Measurements from ENCODE around the gene ZNF438.

Gene ZNF438

DNA sequence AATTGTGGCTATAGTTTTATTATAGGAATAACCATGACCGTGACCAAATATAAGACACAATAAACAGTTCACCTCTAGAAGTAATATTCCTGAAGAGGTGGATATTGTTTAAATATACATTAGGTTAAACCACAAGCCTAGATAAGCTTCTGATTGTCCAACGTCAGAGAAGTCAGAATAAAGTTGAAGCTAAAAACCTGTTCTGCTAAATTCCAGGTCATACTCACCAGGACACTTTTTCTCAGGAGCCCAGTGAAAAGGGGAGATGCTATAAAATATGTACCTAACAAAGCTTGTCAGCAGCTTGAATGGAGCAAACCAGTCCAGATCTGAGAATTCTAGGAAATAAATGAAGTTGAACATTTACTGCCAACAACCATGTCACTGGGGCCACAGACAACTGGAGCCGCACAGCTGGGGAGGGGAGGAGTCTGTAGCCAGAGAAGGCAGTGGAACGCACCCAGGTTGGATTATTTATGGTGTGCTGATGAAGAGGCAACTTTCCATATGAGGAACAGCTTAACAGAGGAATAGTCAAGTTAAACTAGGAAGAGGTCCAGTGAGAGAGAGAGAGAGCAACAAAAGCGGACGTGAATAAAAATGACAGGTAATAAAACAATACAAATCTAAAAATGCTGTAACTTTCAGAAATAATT is 191.1 kb downstream of the ZNF438 start:
- no peak for DNase-seq

DNA sequence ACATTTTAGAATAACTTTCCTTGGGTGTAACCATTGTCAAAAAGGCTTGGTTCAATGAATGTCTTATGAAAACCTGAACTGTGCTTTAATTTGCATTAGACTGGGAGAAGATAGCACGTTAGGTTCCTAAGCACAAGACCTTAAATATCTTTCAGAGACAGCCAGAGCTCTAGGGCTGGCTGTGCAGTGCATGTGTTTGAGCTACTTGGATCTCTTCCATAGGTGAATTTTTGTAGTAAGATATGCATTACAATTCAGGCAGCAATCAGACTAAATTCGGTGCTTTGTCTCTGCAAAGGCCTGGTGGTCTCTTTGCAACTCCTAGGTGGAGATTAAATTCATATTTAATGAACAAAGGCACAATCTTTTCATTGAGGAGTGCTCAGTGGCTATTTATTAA is 192.0 kb downstream of the ZNF438 start:
- no peak for DNase-seq

DNA sequence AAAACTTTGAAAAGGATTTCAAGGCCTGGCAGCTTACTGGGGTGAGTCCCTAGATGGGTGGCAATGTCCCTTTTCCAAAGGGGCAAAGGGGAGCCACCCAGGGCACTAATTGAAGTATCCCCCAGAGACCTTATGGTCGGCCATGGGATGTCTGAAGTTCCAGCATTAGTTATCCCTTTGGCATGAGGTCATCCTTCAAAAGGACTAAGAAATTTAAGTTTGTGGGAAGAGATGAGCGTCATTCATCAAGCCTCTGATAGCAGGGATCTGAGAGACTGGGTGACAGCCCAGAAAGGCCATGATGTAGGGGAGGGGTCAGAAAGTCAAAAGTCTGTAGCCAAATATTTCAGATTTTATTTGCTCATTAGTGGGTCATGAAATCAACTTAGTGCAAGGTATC is 195.3 kb downstream of the ZNF438 start:
- no peak for DNase-seq

DNA sequence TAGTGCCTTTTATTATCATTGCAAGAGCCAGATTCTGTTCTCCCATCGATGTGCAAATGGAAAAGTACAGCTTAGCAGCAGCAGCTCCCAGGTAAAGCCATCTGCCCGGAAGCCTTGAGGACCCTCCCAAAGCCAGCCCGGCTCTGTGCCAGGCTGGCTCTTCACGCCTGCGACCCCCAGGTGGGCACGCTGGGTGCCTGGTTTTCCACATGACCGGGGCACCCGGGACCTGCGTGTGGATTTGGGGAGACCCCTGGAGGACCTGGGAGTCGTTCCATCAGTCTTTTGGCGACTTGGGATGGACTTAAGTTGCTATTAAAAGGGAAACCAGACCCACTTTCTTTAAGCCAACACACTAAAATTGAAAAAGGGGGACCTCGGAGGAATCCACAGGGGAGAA is 196.5 kb downstream of the ZNF438 start:
- DNase-seq: no peak

DNA sequence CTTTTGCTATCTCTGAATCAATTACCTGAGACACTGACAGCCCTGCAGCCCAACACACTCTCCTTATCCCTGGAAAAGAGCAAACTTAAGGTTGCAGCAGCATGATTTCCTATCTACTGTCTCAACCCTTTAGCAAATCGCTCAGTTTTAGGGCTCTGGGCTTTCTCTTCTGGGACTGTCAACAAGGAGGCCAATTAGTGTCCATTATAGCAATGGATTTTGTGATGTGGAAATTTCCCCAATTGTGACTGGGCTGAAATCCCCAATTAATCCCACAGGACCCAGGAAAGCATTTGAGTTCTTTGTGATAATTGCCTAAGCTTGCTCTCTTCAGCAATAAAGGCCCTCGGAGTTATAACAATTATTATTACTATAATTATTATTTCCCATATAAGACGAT is 197.0 kb downstream of the ZNF438 start:
- no peak for DNase-seq

DNA sequence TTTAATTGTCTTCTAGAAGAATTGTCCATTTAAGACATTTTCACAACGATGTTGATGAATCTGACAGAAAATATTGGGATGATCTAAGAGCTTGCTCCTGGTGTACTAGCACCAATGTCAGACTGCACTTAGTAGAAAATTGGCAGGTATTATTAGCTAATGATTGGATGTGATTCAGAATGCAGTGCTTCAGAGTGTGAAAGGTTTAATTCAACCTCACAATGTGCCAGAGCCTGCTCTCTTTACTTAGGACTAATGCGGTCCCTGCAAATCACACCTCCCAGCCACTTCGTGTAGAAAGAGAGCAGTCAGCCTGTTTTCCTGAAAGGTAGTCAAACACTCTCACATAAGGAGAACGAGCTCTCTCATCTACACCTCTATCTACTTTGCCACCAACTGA is 197.5 kb downstream of the ZNF438 start:
- no peak for DNase-seq

DNA sequence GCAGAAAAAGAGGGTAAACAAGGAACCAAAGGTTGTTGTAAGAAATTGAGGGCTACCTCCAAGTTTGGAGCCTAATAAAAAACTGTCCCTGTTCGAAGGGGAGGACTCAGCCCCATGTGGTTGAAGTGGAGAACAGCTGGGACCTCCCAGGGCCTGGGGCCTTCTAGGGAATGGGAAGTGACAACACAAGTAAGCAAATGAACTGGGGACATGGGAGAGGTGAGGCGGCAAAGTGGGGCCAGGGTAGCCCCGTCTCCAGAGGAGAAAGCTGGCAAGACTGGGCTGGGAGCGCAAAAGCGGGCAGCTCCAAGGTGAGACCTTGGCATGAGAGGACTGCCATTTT is 198.1 kb downstream of the ZNF438 start:
- no peak for DNase-seq

DNA sequence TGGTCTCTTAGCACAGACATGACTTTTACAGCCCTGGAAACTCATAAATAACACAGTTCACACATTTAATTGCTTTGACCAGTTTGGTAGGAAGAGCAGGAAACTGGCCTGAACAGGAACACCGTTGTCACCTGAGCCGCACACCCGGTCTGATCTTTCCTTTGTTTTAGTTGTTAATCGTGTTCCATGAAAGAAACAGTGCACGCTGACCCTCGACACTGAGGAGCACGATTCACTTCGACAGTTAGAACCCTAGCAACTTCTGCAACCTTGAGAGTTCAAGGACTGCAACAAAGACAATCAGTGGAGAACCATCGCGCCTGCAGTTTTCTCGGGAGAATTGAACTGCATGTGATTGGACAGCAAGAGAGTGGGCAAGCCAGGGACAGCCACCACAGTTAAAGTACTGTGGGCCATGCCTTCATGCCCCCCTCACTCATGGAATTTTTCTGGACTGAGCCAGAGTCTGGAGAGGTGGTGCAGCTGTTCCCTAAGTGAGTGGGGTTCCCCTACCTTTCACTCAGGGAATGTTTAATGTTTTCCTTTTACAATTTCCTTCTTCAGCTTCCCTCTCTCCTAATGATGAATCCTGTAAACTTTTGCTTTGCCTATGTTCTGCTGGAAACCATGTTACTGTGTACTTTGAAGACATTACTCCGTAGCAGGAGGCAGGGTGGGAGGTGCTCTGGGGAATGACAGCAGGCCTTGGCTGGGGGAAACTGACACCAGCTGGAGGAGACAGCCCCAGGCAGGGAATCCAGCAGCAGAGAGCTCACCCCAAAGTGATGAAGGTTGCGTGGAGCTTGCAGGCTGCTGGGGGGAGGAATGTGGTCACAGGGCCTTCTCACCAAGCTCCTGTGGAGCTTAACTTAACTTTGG is 198.7 kb downstream of the ZNF438 start:
- no peak for DNase-seq

DNA sequence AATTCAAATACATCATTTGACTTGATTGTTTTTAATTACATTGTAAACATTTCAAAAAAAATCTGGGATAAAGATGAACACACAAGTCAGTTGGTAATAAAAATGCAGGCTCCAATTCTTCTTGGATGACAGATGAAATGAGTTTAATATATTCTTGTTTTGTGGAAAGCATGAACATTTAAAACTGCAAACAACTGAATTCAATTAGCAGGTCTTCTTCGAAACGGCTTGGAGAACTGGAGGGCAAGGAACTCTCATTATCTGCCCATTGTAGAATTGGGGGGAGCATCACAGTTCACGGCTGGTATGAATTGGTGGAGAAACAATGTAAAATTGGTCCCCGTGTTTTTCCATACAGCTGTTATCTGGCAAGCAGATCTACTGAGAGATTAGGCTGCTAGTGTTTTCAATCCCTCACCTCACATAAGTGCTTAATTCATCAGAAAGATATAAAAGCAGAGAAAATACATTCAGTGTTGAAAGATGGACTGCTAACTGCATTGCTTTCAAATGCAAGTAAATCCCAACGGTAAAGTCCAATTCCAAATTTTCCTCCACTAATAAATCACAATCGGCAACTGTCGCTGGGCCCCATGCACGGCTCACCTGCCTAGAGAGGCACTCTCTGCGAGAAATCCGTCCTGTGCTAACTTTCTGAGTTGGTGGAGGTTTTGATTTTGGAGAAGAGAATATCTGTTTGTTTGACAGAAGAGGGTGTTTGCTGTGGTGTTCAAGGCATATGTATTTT is 199.5 kb downstream of the ZNF438 start:
- DNase-seq: no peak

DNA sequence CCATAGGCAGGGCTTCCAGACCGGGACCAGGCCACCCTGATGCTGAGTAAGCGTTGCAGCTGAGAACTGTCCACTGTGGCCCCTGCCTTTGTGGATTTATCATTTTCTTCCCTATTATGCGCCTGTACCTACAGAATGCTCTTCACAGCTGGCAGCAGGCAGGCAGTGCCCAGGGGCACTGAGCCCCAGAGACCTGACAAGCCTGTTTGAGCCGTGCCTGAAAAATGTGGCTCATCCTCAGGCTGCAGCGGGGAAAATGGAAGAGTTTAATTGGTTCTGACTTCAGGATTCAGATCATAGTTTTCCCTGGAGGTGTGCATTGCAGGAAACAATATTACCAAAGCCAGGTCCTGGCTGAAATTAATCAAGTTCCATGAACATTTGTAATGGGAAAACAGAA is 200.2 kb downstream of the ZNF438 start:
- DNase-seq: no peak

DNA sequence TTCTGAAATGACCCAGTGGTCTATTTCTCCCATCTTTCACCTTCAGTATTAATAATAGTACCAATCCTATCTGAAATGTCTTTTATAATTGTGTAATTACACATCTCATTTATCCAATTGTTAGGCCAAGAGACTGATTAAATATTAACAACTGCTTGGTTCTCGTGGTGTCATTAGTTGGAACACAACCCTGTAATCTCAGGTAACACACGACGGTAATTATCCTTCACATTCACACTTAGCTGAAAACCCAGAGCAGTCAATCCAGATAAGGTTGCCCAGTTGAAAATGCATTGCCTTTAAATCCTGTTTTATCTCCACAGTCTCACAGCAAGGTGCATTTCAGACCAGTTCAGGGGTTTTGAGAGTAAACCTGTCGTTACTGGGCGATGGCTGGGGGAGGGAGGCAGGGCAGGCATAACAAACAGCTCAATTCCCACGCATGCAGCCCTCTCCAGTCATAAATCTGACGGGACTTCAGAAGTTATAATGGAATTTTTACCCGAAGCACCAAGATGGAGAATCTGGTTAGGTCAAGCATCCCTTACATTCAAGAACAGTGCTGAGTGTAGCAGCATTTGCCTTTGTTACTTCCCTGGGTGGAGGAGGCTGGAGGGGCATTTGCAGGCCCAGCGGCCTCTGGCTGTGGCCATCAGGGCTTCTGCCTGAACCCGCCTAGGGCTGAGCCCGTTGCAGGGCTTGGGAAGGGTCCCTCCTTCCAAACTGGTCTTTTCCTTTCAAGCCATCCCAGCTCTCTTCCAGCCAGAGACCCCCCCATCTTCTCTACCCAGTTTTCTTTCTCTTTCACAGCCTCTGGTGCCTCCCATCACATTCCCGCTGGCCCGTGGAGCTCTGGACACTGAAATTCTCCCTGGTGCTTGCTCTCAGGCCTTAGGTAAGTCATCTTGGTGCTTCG is 201.1 kb downstream of the ZNF438 start:
- no peak for DNase-seq

DNA sequence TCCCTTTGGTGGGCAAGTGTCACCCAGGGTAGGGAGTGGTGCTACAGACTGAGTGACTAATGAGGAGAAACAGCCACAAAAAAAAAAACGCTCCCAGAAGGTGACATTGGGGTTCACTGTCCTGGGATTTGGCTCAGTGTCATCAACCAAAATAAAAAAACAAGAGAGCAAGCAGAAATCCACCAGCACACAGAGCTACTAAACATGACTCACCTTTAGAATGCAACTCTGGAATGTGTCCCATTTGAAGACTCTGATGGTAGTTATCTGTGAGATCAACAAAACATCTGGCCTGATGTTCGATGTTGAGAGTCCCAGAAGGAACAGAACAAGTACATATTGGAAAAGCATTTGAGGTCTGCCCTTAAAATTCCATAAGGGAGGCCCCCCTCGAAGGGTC is 201.8 kb downstream of the ZNF438 start:
- no peak for DNase-seq

DNA sequence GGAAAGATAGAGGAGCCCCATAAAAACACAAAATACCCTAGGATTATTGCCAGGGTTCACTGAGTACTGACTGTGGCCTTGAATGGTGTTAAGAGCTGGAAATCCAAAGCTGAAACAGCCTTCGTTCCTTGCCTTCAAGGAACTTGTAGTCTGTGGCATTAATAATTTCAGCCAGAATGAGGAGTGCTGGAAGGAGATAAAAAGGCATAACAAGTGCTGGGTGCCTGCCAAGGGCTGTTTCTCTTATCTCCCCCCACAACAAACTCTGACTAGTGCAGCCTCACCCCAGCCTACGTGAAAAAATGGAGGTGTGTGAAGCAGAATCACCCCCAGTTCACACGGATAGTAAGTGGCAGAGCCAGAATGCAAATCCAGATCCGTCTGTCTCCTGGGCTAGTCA is 203.0 kb downstream of the ZNF438 start:
- DNase-seq: no peak

DNA sequence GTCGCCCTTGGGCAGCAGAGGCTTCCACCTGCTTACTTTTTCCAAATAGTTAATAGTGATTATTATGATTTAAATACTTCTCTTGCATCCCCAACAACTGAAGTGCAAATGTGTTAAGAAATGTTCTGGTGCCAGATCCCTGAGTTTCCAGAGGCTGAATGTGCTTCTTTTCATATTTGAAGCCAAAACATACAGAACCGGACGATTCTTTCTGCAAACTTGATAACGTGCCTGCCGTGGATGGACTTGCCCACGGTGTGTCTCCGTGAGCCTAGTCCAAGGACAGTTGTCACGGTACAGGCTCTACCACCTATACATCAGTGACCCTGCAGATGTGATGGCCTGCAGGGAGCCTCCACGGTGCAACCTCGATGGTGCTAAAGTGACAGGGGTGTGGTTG is 203.5 kb downstream of the ZNF438 start:
- DNase-seq: no peak

DNA sequence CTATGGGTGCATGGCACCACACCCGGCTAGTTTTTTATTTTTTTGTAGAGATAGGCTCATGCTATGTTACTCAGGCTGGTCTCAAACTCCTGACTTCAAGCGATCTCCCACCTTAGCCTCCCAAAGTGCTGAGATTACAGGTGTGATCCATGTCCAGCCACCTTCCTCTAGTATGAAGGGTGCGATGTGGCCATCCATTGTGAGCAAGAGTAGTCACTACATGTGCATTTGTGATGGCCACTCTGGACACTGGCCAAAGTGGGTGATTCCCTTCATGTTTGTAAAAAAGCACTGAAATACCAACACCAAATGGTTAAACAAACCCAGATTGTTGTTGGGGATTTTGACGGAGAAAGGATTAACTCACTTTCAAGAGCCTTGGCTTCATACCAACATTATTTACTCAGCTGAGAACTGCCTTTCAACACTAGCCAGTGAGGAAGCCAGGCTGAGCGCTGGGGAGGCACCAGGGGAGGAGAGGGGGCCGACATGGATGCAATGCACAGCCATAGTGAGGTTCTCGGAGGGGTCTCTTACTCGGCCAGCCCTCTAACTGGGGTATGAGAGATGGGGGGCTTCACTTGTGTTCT is 204.0 kb downstream of the ZNF438 start:
- no peak for DNase-seq

DNA sequence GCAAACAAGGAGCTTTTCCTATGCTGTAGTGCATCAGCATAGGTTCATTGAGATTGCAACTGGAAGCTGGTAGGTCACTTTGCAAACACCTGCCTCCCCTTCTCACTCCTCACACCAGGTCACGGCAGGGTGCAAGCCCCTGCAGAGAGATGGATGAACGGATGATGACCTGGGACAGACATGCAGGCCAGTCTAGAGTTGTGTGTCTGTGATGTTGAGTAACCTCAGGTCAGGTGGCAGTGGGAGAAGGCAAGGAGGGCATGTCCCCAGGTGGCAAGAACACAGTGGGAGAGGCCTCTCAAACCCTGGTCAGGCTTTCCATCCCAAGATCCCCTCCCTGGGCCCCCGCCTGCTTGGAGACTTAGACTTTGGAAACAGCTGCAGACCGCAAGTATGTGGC is 205.0 kb downstream of the ZNF438 start:
- DNase-seq: no peak

DNA sequence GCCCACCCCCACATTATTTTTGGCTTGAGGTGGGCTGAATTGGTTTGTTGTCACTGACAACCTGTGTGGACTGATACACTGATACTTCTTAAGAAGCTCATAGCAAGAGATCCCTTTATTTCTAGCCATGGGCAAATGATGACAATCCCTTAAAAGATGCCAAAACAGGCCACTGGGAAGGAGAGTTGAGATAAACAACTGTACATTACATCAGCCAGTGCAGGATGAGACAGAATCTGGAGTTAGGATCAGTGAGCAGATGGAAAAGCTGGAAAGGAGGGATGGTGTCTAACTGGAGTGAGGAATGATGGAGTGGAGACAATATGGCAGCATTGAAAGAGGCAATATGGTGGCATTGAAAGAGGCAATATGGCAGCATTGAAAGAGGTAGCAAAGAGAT is 206.2 kb downstream of the ZNF438 start:
- no peak for DNase-seq

DNA sequence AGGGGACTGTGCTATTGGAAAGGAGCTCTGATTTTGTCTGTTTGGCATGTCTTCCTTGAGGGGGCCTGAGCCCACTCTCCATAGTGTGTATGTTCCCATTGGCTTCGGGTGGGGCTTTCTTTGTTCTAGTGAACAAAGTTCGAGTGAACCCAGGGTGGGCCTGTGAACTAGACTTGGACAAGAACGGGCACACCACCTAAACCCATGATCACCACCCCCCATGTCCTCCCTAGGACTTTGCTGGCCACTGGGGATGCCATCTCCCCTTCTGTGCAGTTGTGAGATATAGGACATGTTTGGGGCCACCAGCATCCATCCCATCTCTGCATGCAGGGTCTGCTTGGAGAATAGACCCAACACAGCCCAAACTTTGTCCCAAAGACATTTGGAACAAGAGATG is 206.6 kb downstream of the ZNF438 start:
- no peak for DNase-seq

DNA sequence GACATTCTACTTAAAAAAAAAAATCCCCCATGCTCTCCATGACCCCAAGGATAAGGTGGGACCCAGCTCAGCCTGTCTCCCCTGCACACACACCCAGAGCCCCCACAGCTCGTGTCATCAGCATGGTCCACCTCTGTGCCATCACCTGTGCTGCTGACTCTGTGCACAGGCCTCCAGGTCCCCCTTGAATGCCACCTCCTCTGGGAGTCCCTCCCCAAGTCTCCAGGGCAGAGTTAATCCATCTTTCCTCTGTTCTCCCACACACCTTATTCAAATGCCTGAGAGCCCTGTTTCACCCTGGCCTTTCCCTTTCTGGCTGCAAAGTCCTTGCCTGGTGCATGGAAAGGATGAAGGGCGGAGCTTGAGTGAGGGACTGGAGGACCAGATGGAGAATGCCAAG is 208.0 kb downstream of the ZNF438 start:
- no peak for DNase-seq

DNA sequence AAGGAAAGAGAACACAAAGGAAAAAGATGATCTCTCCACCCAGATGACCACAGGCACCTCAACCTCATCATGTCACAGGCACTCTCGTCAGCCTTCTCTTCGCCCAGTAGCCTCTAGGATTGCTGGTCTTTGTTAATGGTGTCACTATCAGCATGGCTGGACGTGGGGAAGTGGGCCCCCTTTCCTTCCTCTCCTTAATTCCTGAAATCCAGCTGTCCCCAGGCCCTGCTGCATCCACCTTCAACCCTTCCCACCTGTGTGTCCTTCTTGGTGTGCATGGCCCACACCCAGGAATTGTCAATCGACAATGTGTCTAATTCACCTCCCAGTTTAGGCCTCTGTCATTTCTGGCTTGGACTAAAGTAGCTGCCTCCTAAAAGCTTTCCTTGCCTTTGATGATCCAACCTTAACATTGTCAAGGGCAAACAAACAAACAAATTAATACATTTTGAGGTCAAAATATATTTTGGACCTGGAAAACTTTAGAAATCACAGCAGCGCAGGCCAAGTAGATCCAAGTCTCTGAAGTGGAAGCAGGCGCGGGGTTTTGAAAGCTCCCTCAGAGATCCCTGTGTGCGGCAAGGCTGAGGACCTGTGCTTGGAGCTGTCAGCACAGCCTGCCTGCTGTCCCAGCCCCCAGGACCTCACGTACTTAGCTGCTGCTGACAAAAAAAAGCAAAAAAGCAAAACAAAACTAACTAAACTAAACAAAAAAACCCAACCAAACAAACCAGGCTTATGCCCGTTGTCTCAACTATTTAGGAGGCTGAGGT is 208.8 kb downstream of the ZNF438 start:
- no peak for DNase-seq

DNA sequence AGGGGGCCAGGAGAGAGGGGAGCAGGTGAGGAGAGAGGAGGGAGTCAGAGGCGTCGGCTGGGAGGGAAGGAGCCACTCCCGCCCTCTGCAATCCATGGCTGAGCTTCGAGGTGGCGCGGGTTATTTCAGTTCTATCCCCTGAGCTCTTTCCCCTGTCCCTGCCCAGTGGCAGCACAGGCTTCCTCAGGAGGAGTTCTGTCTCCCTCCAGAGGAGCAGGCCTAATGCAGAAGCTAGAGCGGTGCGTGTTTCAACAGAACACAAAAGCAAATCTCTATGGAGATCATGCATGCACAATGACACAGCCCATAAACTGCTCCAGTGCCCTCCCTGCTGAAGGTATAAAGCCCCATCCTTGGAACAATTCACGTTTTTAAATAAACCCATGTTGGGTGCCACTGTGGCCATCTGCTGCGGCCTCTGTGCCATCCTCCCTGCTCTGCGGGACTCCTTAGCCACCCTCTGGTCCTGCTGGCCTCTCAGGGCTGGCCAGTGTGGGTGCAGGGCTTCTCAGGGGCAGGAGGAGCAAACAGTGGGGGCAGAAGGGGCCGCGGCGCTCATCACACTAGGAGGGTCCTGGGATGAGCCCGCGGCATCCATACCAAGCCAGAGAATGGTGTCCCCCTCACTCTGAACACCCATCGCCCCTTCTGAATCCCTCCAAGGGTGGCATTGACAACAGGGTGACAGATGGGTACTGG is 209.5 kb downstream of the ZNF438 start:
- DNase-seq: no peak
